Neural cell (in vitro differentiated cells): ENCODE measurements around the gene TNFRSF8. TPM values are rescaled to one million over a fixed set of nuclear protein-coding genes. Genes with fewer than 3 reads are reported as not detected.

Experiments used
- H2AFZ ChIP-seq: fragments of 200-600, 300-800 bp; sonication (generic), shearing (Covaris generic); 2 replicates; pipeline ENCODE4 v1.6.0; 2014; ENCODE audit warnings: low read depth, mild to moderate bottlenecking, antibody characterized with exemption, low read length, moderate library complexity
- H3F3A ChIP-seq: fragments of 200-600 bp; shearing (Covaris generic); 2 replicates; pipeline ENCODE4 v1.6.1; 2016; ENCODE audit warnings: mild to moderate bottlenecking, moderate library complexity, mixed read lengths, antibody characterized with exemption, low read length; ENCODE audit not compliant: insufficient read depth, poor library complexity, severe bottlenecking
- H3K27ac ChIP-seq: fragments of 200-600, 300-800 bp; sonication (generic), shearing (Covaris generic); 2 replicates; pipeline ENCODE4 v1.5.1; 2014; ENCODE audit warnings: mild to moderate bottlenecking, low read length, moderate library complexity
- H3K27me3 ChIP-seq: fragments of 300-800, 200-600 bp; sonication (generic), shearing (Covaris generic); 2 replicates; pipeline ENCODE4 v1.6.0; 2014; ENCODE audit warnings: mild to moderate bottlenecking, low read depth, low read length, moderate library complexity; ENCODE audit not compliant: insufficient read depth
- H3K36me3 ChIP-seq: fragments of 300-800, 200-600 bp; sonication (generic), shearing (Covaris generic); 2 replicates; pipeline ENCODE4 v1.5.1; 2014; ENCODE audit warnings: mild to moderate bottlenecking, antibody characterized with exemption, low read length, moderate library complexity; ENCODE audit not compliant: insufficient read depth
- H3K4me2 ChIP-seq: fragments of 300-800, 200-600 bp; sonication (generic), shearing (Covaris generic); 2 replicates; pipeline ENCODE4 v1.6.0; 2014; ENCODE audit warnings: mild to moderate bottlenecking, low read length
- H3K4me3 ChIP-seq: fragments of 300-800, 200-600 bp; sonication (generic), shearing (Covaris generic); 2 replicates; pipeline ENCODE4 v1.5.1; 2014; ENCODE audit warnings: mild to moderate bottlenecking, low read length, moderate library complexity
- H3K79me2 ChIP-seq: fragments of 200-600 bp; shearing (Covaris generic); replicated peaks from 2 replicates; pipeline ENCODE4 v1.6.0; 2014; ENCODE audit warnings: mild to moderate bottlenecking, low read length, moderate library complexity; ENCODE audit not compliant: insufficient read depth
- H3K9ac ChIP-seq: fragments of 300-800, 200-600 bp; sonication (generic), shearing (Covaris generic); 2 replicates; pipeline ENCODE4 v1.6.1; 2016; ENCODE audit warnings: mild to moderate bottlenecking, low read length, mixed read lengths
- H3K9me2 ChIP-seq: fragments of 200-600 bp; shearing (Covaris generic); 2 replicates; pipeline ENCODE4 v1.6.1; 2016; ENCODE audit warnings: mild to moderate bottlenecking, low read length, mixed read lengths; ENCODE audit not compliant: insufficient read depth
- H3K9me3 ChIP-seq: fragments of 200-600, 300-800 bp; sonication (generic), shearing (Covaris generic); 2 replicates; pipeline ENCODE4 v1.6.1; 2016; ENCODE audit warnings: mild to moderate bottlenecking, mixed run types, low read length, moderate library complexity, mixed read lengths
- H4K20me1 ChIP-seq: fragments of 200-600 bp; shearing (Covaris generic); 2 replicates; pipeline ENCODE4 v1.6.1; 2016; ENCODE audit warnings: mild to moderate bottlenecking, mixed run types; ENCODE audit not compliant: insufficient read depth
- EP300 ChIP-seq: fragments of 450-650 bp; conservative IDR thresholded peaks from 2 replicates; pipeline ENCODE4 v1.6.1; 2014; ENCODE audit warnings: antibody characterized with exemption, mild to moderate bottlenecking, moderate library complexity; ENCODE audit not compliant: poor library complexity, severe bottlenecking
- EZH2 ChIP-seq: fragments of 200-600, 300-800 bp; shearing (Covaris generic), sonication (generic); IDR thresholded peaks from 2 replicates; pipeline ENCODE4 v1.6.1; 2014; ENCODE audit warnings: antibody characterized with exemption, low read length, borderline replicate concordance, mild to moderate bottlenecking; ENCODE audit not compliant: insufficient read depth, poor library complexity, severe bottlenecking
- MXI1 ChIP-seq: fragments of 450-650 bp; conservative IDR thresholded peaks from 2 replicates; pipeline ENCODE4 v1.6.1; 2014; ENCODE audit warnings: antibody characterized with exemption, mild to moderate bottlenecking; ENCODE audit not compliant: poor library complexity, severe bottlenecking
- POLR2AphosphoS5 ChIP-seq: IDR thresholded peaks from 2 replicates; pipeline ENCODE4 v1.6.1; 2012
- RAD21 ChIP-seq: fragments of 450-650 bp; conservative IDR thresholded peaks from 2 replicates; pipeline ENCODE4 v1.6.1; 2014; ENCODE audit warnings: antibody characterized with exemption, mild to moderate bottlenecking, moderate library complexity
- SMC3 ChIP-seq: fragments of 450-650 bp; conservative IDR thresholded peaks from 2 replicates; pipeline ENCODE4 v1.6.1; 2014; ENCODE audit warnings: antibody characterized with exemption, mild to moderate bottlenecking, moderate library complexity; ENCODE audit not compliant: poor library complexity
- TAF1 ChIP-seq: IDR thresholded peaks from 2 replicates; pipeline ENCODE4 v1.6.1; 2012; ENCODE audit warnings: low read depth
- polyA plus RNA-seq: library from polyadenylated mRNA; depleted of rRNA; stranded (reverse); fragments of >200 nt; gene quantifications from 2 replicates; pipeline ENCODE4 v1.2.3, GENCODE V29; 2014
- TF ChIP-seq, protein P1 (sequence below): IDR thresholded peaks from 2 replicates; pipeline ENCODE4 v1.6.1; 2012; ENCODE audit warnings: borderline replicate concordance
- TF ChIP-seq, protein P2 (sequence below): fragments of 450-650 bp; IDR thresholded peaks from 2 replicates; pipeline ENCODE4 v1.5.1; 2014; ENCODE audit warnings: antibody characterized with exemption, mild to moderate bottlenecking, moderate library complexity; ENCODE audit not compliant: poor library complexity, severe bottlenecking

Gene TNFRSF8
- polyA plus RNA-seq, 1 donor from 2014 or later = not detected

DNA sequence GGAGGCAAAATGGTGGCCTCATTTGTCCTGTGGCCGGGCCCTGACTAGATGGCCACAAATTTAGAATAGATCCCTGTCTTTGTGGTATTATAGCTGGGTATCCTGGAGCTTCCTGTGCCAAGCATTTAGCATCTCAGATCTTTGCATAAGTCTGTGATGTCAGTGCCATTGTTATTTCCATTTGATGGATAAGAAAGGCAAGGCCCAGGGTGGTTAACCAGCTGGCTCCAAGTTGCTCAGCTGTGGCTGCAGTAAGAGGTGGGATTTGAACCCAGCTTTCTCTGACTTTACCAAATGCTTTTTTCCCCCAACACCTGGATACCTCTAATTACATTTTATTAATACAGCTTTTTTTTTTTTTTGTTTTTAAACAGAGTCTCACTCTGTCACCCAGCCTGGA lies 11.7 kb upstream of the TNFRSF8 start:
- Histone ChIP-seq H3K79me2 (no peaks in the 10 kb centered on the region), H3K36me3 (no peaks in the 10 kb centered on the region), H3K27me3 (no peaks in the 10 kb centered on the region), H2AFZ (no peak overlapping the region), H3K4me3 (no peak overlapping the region), H3F3A (no peaks in the 10 kb centered on the region), H3K27ac (no peak overlapping the region), H3K9me3 (no peaks in the 10 kb centered on the region), H3K9me2 (no peaks in the 10 kb centered on the region), H3K4me2 (no peak overlapping the region), H4K20me1 (no peaks in the 10 kb centered on the region), H3K9ac (no peak overlapping the region)
- no peak for TF ChIP-seq EP300
- TF ChIP-seq RAD21 = no peak
- no peak for TF ChIP-seq MXI1
- TF ChIP-seq EZH2 = no peak
- TF ChIP-seq, protein P1, sequence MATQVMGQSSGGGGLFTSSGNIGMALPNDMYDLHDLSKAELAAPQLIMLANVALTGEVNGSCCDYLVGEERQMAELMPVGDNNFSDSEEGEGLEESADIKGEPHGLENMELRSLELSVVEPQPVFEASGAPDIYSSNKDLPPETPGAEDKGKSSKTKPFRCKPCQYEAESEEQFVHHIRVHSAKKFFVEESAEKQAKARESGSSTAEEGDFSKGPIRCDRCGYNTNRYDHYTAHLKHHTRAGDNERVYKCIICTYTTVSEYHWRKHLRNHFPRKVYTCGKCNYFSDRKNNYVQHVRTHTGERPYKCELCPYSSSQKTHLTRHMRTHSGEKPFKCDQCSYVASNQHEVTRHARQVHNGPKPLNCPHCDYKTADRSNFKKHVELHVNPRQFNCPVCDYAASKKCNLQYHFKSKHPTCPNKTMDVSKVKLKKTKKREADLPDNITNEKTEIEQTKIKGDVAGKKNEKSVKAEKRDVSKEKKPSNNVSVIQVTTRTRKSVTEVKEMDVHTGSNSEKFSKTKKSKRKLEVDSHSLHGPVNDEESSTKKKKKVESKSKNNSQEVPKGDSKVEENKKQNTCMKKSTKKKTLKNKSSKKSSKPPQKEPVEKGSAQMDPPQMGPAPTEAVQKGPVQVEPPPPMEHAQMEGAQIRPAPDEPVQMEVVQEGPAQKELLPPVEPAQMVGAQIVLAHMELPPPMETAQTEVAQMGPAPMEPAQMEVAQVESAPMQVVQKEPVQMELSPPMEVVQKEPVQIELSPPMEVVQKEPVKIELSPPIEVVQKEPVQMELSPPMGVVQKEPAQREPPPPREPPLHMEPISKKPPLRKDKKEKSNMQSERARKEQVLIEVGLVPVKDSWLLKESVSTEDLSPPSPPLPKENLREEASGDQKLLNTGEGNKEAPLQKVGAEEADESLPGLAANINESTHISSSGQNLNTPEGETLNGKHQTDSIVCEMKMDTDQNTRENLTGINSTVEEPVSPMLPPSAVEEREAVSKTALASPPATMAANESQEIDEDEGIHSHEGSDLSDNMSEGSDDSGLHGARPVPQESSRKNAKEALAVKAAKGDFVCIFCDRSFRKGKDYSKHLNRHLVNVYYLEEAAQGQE = no peak
- TF ChIP-seq POLR2AphosphoS5 = no peak
- no peak for TF ChIP-seq TAF1
- TF ChIP-seq, protein P2, sequence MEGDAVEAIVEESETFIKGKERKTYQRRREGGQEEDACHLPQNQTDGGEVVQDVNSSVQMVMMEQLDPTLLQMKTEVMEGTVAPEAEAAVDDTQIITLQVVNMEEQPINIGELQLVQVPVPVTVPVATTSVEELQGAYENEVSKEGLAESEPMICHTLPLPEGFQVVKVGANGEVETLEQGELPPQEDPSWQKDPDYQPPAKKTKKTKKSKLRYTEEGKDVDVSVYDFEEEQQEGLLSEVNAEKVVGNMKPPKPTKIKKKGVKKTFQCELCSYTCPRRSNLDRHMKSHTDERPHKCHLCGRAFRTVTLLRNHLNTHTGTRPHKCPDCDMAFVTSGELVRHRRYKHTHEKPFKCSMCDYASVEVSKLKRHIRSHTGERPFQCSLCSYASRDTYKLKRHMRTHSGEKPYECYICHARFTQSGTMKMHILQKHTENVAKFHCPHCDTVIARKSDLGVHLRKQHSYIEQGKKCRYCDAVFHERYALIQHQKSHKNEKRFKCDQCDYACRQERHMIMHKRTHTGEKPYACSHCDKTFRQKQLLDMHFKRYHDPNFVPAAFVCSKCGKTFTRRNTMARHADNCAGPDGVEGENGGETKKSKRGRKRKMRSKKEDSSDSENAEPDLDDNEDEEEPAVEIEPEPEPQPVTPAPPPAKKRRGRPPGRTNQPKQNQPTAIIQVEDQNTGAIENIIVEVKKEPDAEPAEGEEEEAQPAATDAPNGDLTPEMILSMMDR = no peak
- TF ChIP-seq SMC3 = no peak

DNA sequence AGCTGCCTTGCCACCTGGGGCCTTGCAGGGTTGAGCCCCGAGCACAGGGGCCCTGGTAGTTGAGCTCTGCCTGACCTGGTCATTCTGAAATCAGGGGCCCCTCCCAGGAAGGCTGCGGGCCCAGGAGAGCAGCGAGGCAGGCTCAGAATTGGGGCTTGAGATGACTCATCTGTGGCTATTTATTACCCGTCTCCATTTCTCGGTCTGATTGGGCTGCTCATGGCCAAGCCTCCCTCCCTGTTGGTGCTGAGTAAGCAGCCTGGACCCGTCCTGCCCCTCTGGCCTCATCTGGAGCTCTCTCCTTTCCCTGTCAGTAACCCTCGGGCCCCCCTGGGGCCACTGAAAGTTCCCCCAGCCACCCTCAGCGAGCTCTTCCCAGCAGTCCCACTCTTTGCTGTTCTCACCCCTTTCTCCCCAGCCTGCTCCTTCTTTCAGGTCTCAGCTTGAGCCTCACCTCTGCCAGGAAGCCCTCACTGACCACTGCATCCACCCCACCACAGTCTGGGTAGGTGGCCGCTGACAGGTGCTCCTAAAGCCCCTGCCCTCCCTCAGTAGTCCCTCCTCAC lies 11.0 kb upstream of the TNFRSF8 start:
- Histone ChIP-seq H3K27ac (no peak overlapping the region), H3K9me2 (no peaks in the 10 kb centered on the region), H3K36me3 (no peaks in the 10 kb centered on the region), H3K79me2 (no peaks in the 10 kb centered on the region), H3K4me2 (no peak overlapping the region), H3K27me3 (no peaks in the 10 kb centered on the region), H3K4me3 (no peak overlapping the region), H3F3A (no peaks in the 10 kb centered on the region), H3K9me3 (no peaks in the 10 kb centered on the region), H3K9ac (no peak overlapping the region), H4K20me1 (no peaks in the 10 kb centered on the region), H2AFZ (no peak overlapping the region)
- no peak for TF ChIP-seq TAF1
- no peak for TF ChIP-seq EP300
- no peak for TF ChIP-seq RAD21
- TF ChIP-seq POLR2AphosphoS5 = no peak
- TF ChIP-seq, protein P1 = no peak
- TF ChIP-seq, protein P2 = no peak
- TF ChIP-seq MXI1 = no peak
